Lower leg skin (tissue), 3 donors: Measurements from ENCODE around the gene TMEM245.

Source experiments
- POLR2A ChIP-seq, 2 donors: fragments of 450-650 bp; IDR thresholded peaks; one replicate each; pipeline ENCODE4 v1.6.1; 2016 to 2017; ENCODE audit warnings: antibody characterized with exemption in 2 of 2, mild to moderate bottlenecking in 1 of 2, moderate library complexity in 1 of 2
- TF ChIP-seq, protein P1 (sequence below), 3 donors: fragments of 450-650 bp; IDR thresholded peaks; one replicate each; pipeline ENCODE4 v1.5.1; 2016; ENCODE audit warnings: antibody characterized with exemption in 3 of 3, mild to moderate bottlenecking in 3 of 3, moderate library complexity in 2 of 3

DNA sequence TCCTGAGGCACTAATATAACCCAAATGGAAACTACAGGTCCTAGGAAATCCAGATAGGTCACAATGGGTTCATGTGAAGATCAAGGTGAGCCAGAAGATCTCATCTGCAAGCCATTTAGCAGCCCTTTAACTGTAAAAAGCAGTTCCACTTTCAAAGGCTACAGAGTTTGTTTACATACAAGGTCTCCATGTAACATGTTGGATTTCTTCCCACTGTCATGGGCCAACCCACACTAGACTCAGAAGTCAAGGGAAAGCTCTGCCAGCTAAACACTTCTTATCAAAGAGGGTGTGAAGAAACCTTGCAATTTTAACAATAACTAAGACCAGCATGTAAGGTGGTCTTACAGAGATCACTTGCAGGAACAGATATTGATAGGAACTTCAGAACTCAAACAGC is 102.7 kb downstream of the TMEM245 start:
- TF ChIP-seq, protein P1, sequence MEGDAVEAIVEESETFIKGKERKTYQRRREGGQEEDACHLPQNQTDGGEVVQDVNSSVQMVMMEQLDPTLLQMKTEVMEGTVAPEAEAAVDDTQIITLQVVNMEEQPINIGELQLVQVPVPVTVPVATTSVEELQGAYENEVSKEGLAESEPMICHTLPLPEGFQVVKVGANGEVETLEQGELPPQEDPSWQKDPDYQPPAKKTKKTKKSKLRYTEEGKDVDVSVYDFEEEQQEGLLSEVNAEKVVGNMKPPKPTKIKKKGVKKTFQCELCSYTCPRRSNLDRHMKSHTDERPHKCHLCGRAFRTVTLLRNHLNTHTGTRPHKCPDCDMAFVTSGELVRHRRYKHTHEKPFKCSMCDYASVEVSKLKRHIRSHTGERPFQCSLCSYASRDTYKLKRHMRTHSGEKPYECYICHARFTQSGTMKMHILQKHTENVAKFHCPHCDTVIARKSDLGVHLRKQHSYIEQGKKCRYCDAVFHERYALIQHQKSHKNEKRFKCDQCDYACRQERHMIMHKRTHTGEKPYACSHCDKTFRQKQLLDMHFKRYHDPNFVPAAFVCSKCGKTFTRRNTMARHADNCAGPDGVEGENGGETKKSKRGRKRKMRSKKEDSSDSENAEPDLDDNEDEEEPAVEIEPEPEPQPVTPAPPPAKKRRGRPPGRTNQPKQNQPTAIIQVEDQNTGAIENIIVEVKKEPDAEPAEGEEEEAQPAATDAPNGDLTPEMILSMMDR (IDR thresholded peaks at IDR 0.05), result no peak
- no peak for TF ChIP-seq POLR2A (IDR thresholded peaks at IDR 0.05)
